COR-L47 (cell line): Measurements from ENCODE around the gene FMN1.
A peak's percentile ranks its signal among the peaks of the same experiment; 100 is the strongest.
"Not testable (repeated sequence)": the region's sequence is repeated elsewhere in the genome, so short reads cannot be mapped to it uniquely, and the experiment has no call there.

Source experiments
- DNase-seq: peaks from one replicate; lab custom pipeline; 2025; lab: John Stamatoyannopoulos, UW

The FMN1 gene

DNA sequence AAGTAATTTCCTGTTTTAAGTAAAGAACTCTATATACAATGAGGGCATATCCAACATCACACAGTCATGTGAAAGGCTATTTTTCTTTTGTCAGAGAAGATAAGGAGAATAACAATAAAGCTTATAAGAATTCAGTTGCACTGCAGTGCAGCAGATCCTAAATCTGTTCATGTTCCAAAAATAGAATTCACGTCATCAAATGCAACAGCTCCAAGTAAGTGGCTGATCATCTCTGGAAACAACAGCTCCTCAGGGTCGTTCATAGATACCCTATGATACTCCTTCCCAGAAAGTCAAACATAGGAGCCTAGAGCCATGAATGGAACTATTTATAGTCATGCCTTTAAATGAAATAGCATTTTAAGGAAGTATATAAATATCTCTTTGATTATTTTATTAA lies 100.2 kb downstream of the FMN1 start:
- DNase-seq: no peak

DNA sequence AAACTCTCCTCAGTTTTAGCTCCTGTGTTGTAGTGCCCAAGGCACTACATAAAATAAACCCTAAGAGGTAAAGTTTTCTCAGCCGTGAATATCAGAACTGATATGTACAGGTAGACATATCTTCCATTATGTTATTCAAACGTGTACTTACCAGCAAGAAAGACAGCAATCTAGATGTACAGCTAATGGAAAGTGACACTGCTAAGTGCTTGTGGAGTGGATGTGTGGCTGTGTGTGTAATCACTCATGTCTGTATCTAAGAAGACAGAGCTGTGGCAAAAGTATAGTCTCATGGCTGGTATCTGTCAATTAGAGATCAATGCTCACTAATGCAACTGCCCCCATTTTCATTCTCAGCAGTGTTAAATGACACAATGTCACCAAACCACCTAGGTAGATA lies 101.3 kb downstream of the FMN1 start:
- DNase-seq: no peak

DNA sequence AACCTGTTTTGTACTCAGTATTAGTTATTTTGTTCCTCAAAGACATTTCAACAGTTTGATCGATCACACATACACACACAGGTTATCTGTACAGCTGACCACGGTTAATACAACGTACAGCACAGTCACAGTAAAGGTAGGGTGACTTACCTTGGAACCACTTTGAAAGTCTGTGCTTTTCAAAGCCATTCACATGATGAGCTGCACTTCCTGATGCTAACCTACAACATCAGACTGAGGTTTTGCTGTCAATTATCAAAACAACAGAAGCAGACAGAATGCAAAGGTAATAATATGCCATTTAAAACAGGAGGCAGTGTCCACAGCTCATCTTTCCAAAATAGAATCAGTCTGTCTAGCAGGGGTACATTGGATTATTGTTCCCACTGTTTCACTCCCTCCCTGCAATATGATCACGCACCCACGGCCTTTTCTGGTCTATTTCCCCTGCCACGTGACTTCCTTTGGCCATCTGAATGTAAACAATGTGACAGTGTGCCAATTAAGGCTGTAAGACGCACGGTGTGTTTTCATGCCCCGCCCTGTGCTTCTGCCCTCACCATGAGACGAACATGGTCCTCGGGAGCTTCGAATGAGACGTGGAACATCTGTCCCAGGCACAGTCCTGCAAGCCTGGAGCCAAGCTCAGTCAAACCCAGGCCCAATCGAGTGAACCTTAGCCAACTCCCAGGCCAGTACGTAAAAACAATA lies 102.4 kb downstream of the FMN1 start:
- DNase-seq: peak; percentile 44

DNA sequence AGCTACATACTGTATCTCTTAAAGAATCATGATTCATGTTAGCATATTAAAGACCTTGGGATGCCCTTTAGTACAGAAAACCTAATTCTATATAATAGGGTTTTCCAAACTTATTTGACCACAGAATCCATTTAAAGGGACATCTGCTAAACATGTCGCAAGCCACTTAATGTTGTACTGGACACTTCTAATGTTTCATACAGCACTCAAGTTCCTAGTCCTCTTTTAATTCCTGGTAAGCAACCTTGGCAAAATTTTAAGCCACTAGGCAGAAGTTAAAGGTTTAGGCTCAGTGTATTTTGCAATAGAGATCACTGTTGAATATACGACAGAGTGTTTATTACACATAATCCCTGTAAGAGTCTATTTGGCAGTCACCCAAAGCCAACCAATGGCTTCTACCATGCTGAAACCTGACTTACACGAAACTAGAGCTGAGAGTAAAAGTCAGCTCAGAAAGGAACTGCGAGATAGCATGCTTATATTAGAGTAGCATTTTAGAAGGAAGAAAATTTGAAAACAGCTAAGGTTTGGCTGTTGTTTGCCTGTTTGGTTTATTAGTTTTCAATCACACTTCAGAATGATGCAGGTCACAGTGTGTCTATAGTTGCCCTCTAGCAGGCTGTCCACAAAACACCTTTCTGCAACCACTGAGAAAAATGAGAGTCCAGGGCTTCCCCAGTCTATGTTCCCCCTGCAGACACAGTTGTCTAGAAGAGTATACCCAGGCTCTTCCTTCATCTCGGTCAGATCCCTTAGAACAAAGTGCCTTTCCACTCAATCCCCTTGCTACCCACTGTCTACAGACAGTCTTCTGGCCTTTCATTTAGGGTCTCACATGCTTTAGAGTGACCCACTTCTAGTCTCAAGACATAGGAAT lies 104.4 kb downstream of the FMN1 start:
- DNase-seq: peak; percentile 30

DNA sequence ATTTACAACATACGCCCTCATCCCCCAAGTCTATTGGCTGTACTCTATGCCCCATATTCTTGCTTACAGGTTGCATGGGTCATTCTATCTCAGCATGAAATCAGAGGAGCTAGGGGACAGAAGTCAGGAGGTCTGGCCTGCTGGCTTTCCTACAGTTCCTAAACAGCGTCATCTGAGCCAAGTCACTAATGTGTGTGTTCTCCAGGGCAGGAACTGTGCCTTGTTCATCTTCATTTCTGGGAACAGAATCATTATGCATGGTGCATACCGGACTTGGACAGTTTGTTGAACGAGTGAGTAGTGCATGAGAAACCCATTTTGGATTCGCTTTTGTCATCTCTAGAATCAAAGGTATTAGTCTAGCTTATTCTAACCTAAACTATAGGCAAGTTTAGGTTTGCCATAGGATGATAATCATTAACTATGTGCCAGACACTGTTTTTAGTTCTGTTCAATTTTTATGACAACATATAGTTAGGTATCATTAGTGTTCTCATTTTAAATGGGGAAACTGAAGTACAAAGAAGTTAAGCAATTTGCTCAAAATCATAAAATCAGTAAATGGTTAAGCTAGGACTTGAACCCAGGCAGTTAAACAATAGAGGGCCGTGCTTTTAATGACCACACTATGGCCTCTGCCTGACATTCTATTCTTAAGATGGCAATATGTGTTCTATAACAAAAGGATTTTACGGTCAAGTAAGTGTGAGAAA lies 105.2 kb downstream of the FMN1 start:
- no peak for DNase-seq

DNA sequence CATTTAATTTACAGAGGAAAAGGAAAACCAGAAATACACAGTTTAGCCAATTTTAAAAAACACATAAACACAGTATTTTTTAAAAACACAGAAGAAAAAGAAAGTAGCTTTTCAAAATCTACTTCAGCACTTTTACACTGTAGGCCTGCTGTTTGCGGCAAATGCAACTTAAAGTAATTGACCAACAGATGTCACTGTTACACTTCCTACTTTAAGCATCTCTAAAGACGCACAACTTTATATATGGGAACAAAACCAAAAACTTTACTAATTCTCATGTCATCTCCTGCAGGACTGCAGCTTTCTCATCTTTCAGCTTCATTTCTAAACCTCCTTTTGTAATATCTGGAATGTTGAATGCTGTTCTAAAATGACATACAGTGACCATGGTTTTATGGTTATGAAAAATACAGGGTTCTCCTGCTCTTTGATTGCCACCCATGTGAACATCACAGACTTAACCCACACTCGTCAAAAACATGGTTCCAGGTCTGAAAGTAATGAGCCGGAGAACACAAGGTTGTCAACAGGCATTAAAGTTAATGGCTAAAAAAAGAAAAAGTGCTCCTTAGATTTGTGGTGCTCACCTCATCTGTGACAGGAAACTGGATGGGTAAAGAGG lies 107.9 kb downstream of the FMN1 start:
- peak; percentile 52 for DNase-seq

DNA sequence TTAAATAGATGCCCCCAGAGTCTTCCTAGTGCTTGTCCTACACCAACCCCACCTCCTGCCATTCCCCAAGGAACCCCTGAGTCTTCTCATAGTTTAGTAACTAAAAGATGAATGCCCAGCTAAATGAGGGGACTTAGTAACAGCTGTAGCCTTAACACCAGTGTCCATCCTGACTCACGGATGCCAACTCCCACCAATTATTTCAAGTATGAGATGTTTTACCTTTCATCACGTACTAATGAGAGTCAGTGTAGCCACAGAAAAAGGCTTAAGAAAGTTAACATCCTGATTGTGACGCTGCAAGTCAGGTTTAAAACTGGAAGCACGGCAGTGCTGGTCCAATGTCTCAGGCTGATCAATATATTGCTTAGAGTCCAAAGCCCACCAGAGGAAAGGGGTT lies 109.9 kb downstream of the FMN1 start:
- DNase-seq: no peak

DNA sequence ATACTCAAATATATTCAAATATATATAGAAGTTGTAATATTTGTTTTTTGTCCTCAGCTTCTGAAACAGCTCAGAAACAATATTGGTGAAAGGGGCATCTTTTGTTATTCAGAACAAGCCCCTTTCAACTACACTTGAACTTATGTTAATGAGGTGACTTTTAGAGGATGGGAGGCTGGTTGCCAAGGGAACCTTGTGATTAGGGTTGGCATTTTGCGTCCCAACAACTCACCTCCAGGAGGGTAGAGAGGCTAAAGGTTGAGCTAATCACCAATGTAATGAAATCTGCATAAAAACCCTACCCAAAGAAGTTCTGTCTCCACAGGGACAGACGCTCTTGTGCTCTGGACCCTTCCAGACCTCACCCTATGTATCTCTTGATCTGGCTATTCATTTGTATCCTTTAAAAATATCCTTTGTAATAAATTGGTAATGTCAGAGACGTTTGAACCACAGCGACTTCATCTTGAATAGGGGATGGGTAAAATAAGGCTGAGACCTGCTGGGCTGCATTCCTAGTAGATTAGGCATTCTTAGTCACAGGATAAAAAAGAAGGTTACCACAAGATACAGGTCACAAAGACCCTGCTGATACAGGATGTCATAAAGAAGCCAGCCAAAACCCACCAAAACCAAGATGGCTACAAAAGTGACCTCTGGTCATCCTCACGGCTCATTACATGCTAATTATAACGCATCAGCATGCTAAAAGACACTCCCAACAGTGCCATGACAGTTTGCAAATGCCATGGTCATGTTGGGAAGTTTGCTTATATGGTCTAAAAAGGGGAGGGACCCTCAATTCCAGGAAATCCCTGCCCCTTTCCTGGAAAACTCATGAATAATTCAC lies 111.1 kb downstream of the FMN1 start:
- no peak for DNase-seq

DNA sequence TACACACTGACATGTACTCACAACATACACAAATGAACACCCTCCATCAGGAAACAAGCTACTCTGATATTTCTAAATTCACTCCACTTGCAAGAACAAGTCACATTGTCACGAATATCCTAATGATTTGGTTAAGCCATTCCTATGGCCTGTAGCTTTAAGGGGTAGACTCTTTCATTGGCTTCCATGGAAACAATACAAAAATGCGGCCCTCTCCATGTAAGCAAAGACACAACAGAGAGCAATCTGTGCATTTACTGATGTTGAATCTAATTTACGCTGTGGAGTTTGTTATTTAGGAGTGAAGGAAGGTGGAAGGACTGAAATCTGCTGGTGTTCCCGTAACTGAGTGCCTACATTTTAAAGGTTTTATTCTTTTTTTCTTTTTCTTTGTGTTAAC lies 114.5 kb downstream of the FMN1 start:
- no peak for DNase-seq

DNA sequence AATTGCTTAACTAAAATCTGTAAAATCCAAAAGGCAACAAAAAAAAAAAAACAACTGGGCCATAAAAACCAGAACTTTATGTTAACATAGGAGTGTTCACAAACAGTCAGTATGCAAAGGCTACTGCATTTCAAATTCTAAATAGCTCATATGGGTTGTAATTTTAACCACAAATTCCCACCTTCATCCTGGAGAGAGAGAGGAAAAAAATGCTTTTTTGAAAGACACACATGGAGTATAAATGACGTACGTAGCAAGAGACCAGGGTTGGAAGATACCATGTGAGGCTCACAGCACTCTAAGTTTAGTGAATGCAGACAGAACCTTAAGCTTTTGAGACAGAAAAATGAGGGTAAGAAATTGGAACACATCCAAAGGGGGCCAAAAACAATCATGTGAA lies 115.9 kb downstream of the FMN1 start:
- no peak for DNase-seq

DNA sequence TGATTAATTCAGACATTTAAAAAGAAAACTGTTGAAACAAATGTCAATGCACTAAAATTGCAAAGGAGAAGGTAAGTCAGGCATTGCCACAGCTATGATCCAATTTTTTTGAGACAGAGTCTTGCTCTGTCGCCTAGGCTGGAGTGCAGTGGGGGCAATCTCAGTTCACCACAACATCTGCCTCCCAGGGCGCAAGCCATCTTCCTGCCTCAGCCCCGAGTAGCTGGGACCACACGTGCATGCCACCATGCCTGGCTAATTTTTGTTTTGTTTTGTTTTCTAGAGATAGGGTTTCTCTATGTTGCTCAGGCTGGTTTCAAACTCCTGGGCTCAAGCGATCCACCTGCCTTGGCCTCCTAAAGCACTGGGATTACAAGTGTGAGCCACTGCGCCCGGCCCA lies 117.6 kb downstream of the FMN1 start:
- no peak for DNase-seq

DNA sequence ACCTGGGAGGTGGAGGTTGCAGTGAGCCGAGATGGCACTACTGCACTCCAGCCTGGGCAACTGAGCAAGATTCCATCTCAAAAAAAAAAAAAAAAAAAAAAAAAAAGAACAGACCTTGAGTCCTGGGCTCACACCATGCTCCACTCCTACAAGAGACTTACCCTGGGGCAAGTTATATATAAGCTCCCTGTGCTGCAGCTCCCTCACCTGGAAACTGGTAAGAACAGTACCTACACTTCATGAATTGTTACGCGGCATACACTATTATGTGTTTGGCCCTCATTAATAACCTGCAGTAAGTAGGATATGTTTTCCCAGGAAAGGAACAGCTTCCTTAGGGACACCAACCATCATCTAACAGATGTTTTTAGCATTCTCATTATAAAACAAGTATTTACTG lies 119.6 kb downstream of the FMN1 start:
- DNase-seq: peak; percentile 28

DNA sequence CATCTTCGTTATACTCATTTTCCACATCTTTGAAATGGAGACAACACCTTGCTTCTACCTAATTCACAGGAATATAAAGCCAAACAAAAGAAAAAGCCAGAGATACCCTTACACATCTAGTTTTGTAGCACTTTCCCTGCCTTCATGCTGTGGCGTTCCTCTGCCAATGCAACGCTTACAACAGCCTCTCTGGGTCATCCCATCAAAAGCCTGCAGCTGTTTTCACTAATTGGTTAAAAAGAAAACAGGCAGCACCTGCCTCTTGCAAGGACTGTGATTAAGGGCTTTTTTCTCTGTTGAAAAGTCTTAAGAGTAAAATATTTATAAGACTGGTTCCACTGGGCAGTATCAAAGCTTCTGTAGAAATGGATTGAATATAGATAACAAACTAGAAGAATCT lies 120.3 kb downstream of the FMN1 start:
- no peak for DNase-seq

DNA sequence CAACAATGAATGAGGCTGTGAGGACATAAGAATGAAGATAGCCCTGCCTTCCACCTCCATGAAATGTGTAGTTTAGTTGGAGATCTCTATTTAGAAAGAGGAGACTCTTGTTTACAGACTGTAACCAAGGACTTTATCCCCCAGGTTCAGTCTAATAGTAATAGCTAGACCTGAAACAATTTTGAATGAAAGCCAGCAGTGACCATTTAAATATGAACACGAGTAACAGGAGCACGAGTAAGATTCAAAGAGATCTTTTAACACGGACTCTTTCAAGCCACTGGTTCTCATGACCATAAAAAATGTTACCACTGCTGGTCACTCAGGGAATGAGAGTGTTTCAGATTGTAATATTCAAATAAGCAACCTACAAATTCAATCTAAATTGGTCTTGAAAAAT lies 123.1 kb downstream of the FMN1 start:
- DNase-seq: no peak

DNA sequence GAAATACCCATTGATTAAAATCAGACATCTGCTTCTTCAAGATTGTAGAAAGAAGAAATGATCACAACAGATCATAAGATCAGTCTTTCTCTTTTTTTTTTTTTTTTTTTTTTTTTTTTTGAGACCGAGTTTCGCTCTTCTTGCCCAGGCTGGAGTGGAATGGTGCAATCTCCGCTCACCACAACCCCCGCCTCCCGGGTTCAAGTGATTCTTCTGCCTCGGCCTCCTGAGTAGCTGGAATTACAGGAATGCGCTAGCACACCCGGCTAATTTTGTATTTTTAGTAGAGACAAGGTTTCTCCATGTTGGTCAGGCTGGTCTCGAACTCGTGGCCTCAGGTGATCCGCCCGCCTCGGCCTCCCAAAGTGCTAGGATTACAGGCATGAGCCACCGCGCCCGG lies 124.6 kb downstream of the FMN1 start:
- not testable (repeated sequence) for DNase-seq

DNA sequence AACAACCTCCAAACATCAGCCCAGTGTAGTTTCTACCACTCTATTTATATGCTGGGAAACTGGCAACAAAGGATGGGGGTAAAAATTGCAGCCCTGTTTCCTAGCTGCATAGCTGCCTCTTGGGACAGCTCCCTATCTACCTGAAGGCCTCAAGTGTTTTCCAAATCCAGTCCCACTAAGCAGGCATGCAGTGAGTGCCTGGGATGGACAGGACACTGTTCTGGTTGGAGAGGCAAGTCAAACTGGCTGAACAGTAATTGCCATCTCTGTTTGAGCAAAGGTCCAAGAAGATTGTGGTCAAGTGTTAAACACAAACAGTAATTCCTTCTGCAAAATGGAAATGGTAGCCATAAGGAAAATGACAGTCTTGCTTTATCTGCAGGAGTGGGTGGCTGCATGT lies 125.4 kb downstream of the FMN1 start:
- DNase-seq: no peak

DNA sequence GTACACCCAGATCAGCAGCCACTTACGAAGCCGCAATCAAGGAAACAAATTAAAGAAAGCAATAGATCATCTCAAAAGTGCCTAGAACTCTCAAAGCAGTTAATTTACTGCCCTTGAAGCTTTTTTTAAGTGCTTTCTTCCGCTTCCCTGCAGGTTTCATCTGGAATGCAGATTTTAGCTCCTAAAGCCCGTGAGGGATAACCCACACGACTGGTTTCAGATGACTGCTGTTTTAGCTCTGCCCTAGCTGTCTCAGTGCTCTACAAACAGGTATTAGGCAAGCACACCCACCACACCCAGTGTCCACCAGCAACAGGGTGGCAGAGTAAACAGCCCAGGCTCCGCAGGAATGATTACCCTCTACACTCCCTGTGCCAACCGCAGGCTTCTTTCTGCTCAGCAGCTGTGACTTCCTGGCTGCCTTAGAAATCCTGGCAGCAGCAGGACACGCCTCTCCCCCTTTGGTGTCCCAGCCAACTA lies 126.0 kb downstream of the FMN1 start:
- peak; percentile 90 for DNase-seq

DNA sequence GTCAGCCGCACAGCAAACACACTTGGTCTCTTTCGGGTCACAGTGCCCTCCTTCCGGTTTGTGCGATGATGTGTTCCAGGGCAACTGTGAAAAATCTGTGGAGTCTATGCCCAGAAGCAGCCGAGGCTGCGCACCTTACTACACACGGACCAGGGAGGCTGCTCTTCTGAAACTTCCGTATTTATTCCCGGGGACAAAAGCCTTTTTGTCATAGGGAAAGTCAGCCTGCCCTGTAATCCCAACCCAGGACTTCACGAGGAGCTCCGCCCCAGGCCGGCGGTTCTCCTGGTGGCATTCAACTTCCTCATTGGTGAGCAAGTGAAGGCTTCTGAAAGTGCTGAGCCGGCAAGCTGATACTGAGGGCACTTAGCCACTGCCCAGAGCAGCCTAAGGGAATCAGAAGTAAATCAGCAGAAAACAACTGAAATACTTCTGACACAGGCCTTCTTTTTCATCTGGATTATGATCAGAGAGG lies 126.5 kb downstream of the FMN1 start:
- DNase-seq: no peak

DNA sequence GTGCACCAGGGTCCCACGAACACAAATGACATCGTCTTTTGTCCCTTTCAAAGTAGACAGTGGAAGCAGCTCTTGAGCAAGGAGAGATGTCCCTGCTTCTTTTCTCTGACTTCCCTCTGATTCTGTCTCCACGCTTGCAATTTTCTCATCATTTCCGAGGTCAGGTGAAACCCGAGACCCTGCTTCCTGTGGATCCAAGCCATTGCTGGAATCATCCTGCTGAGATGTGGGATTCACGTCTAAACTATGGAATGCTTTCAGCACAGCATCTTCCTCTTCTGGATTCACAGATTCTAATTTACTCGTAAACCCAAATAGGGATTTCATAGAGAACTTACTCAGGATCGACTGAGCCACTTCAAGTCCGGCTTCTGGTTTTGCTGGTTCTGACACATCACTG lies 127.1 kb downstream of the FMN1 start:
- DNase-seq: peak; percentile 9

DNA sequence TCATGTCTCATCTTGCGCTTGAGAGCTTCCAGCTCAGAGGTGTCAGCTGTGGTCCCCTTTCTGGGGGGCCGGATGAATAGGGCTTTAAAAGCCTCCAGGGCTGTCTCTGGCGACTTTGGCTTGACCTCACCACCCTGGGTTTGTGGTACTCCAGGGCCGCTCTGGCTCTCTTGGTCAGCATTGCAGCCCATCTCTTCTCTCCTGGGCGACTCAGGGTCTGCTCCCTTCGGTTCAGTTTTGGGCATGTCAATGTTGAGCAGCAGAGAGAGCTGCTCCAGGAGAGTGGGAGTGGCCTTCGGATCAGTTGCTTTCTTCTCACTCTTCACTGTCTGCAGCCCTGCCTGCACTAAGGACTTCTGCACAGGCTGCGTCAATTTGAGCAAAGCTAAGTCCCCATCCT lies 127.9 kb downstream of the FMN1 start:
- no peak for DNase-seq

DNA sequence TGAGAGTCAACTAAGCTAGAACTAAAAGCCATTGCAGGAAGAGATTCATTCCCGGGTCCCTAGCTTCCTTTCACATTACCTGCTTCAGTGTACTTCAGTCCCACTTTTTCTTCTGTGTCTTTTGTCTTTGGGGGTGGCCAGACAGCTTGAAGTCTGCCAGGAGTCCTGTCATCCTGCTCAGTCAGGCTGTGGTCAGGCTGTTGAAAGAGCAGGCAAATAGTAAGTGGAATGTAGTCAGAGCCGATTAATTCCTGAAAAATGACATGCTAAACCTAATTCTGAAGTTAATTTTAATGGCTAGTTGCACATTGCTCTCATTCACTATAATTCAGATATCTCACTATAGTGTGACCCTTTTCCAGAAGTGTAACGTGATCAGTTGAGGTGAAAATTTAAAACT lies 129.6 kb downstream of the FMN1 start:
- no peak for DNase-seq
